ENCODE results near the gene SLC24A3.

The SLC24A3 gene

DNA sequence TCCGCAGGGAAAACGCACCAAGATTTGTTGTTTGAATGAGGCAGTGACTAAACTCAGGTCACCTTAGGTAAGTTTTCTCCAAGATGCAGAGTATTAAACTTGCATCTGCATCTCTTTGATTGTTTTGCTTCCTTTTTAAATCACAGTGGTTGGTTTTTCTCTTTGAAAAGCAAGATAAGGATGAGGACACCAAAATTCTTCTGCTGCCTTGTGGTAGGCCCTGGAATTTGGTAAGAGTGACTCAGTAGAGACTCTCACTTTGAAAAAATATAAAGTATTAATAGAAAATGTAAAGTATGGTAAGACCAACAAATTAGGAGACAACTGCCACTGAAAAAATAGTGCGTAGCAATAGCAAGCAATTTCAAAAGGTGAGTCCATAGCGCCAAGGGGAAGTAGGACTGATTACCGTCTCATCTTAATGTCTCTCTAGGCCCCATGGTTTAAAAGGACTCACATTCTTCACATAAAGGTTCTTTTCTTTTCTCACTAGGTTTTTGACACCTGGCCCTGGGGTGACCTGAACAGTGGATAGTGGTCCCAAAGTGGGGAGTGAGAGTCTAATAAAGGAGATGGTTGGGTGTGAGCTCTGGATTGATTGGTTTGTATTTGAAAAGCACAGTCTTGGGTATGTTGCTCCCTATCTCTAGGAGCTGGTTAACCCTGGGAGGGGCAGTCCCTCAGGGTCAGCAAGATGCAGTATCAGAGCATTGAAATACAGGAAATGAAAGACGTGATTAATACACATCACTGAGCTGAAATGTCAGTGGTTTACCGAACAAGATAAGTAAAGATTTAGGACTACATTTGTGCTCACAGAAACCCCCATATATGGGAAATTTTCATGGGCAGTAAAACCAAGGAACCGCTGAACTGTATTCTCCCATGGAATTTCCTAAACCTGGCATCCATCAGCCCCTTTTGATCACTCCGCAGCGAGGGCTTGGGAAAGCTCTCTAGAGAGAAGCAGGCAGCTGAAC, 221.2 kb downstream of the SLC24A3 start:
- TF ChIP-seq ZNF677 (tag by site-specific recombination; IDR thresholded peaks at IDR 0.05) (no peak), YY1 (tag by site-specific recombination; IDR thresholded peaks at IDR 0.05) (no peak), ZNF202 (tag by site-specific recombination; IDR thresholded peaks at IDR 0.05; ENCODE audit: borderline replicate concordance) (no peak), ZNF585B (tag by site-specific recombination; IDR thresholded peaks at IDR 0.05) (no peak), ZNF473 (tag by site-specific recombination; IDR thresholded peaks at IDR 0.05) (no peak), ZSCAN16 (tag by site-specific recombination; IDR thresholded peaks at IDR 0.05) (no peak)
- Histone ChIP-seq H3K9me3 (ENCODE audit: control insufficient read depth, insufficient read depth, low read depth, low read length) (no peaks in the 10 kb centered on the region), H3K36me3 (ENCODE audit: control insufficient read depth in 2 of 2, insufficient read depth in 1 of 2, low read length in 2 of 2) (no peaks in the 10 kb centered on the region), H3K4me1 (ENCODE audit: control insufficient read depth, insufficient read depth, low read length) (no peaks in the 10 kb centered on the region), H3K27ac (ENCODE audit: extremely low read depth, low read depth, low read length) (no peak overlapping the region), H3K4me3 (ENCODE audit: low read depth, low read length) (no peak overlapping the region)
- POLR2A ChIA-PET, result no interaction called here
- CTCF ChIA-PET, result no interaction called here

DNA sequence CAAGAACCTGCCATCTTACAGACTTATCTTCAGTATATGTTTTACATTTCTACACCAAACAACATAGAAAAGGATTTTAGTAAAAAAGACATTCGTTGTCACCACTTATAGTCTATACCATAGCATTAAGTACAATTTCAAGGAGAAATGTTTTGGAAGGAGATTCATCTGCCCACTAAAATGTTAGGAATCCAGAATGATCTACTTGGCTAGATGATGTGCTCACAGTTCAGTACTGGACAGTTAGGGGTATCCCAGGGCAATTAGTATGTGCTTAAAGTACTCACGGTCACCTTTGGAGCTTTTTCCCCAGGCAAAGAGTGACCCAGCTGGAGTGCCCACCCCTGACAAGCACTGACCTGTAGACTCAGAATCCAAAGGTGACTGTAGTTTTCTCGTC, 222.9 kb downstream of the SLC24A3 start:
- no peak overlapping the region for H3K4me3 ChIP-seq (ENCODE audit: low read depth, low read length)
- CTCF ChIA-PET, result no interaction called here
- H3K9me3 ChIP-seq (ENCODE audit: control insufficient read depth, insufficient read depth, low read depth, low read length), result no peaks in the 10 kb centered on the region

More for the DNA sequence above, 222.9 kb downstream of the SLC24A3 start:
- H3K27ac ChIP-seq (ENCODE audit: extremely low read depth, low read depth, low read length), result no peak overlapping the region
- no peaks in the 10 kb centered on the region for H3K36me3 ChIP-seq (ENCODE audit: control insufficient read depth in 2 of 2, insufficient read depth in 1 of 2, low read length in 2 of 2)
- POLR2A ChIA-PET, result no interaction called here
- no peak for TF ChIP-seq AEBP2 (tag by site-specific recombination; IDR thresholded peaks at IDR 0.05; ENCODE audit: borderline replicate concordance)
- TF ChIP-seq SP2 (tag by site-specific recombination; IDR thresholded peaks at IDR 0.05), result no peak
- no peak for TF ChIP-seq ZNF324 (tag by site-specific recombination; IDR thresholded peaks at IDR 0.05)
- TF ChIP-seq KLF9 (tag by site-specific recombination; IDR thresholded peaks at IDR 0.05; ENCODE audit: low read depth), result no peak
- no peak for TF ChIP-seq RBAK (tag by site-specific recombination; IDR thresholded peaks at IDR 0.05)
- TF ChIP-seq MEIS1 (CRISPR knock-in tag; IDR thresholded peaks at IDR 0.05; ENCODE audit: borderline replicate concordance), result no peak
- TF ChIP-seq OVOL3 (tag by site-specific recombination; IDR thresholded peaks at IDR 0.05), result no peak
- TF ChIP-seq, protein P1, sequence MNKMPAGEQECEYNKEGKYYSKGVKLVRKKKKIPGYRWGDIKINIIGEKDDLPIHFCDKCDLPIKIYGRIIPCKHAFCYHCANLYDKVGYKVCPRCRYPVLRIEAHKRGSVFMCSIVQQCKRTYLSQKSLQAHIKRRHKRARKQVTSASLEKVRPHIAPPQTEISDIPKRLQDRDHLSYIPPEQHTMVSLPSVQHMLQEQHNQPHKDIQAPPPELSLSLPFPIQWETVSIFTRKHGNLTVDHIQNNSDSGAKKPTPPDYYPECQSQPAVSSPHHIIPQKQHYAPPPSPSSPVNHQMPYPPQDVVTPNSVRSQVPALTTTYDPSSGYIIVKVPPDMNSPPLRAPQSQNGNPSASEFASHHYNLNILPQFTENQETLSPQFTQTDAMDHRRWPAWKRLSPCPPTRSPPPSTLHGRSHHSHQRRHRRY (tag by site-specific recombination; IDR thresholded peaks at IDR 0.05), result no peak
- no peak for TF ChIP-seq KLF1 (tag by site-specific recombination; IDR thresholded peaks at IDR 0.05)
- no peak for TF ChIP-seq ZBTB26 (tag by site-specific recombination; optimal IDR thresholded peaks at IDR 0.05)
- no peak for TF ChIP-seq YY2 (tag by site-specific recombination; IDR thresholded peaks at IDR 0.05)
- no peak for TF ChIP-seq ZNF768 (tag by site-specific recombination; IDR thresholded peaks at IDR 0.05)
- TF ChIP-seq GLI4 (tag by site-specific recombination; IDR thresholded peaks at IDR 0.05), result no peak
- TF ChIP-seq, protein P2, sequence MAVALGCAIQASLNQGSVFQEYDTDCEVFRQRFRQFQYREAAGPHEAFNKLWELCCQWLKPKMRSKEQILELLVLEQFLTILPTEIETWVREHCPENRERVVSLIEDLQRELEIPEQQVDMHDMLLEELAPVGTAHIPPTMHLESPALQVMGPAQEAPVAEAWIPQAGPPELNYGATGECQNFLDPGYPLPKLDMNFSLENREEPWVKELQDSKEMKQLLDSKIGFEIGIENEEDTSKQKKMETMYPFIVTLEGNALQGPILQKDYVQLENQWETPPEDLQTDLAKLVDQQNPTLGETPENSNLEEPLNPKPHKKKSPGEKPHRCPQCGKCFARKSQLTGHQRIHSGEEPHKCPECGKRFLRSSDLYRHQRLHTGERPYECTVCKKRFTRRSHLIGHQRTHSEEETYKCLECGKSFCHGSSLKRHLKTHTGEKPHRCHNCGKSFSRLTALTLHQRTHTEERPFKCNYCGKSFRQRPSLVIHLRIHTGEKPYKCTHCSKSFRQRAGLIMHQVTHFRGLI (tag by site-specific recombination; IDR thresholded peaks at IDR 0.05), result no peak
- TF ChIP-seq MYNN (tag by site-specific recombination; IDR thresholded peaks at IDR 0.05; ENCODE audit: borderline replicate concordance), result no peak
- no peaks in the 10 kb centered on the region for H3K4me1 ChIP-seq (ENCODE audit: control insufficient read depth, insufficient read depth, low read length)
